Natural killer cell (primary cell): ENCODE measurements around the gene SHANK2. TPM values are rescaled to one million over a fixed set of nuclear protein-coding genes. Genes with fewer than 3 reads are reported as not detected.

Experiments used
- ATAC-seq, 3 donors: fragments of 150-1000 bp in 2 of 3; fragments of 200-7000 bp in 1 of 3; cut with Tn5 transposase; 1 replicate in 1 of 3; 2 replicates in 2 of 3; pipeline ENCODE4 v1.10.0; 2021; ENCODE audit warnings: mild to moderate bottlenecking in 2 of 3, moderate library complexity in 2 of 3
- DNase-seq, 2 donors: peaks; one replicate each; pipeline versions ENCODE4 v3.0.0 to v3.0.0-alpha.2; 2013 to 2021; ENCODE audit warnings: mixed read lengths in 1 of 2
- H3K27ac ChIP-seq: one replicate; pipeline ENCODE4 v1.5.1; 2013; ENCODE audit warnings: mild to moderate bottlenecking, low read length
- H3K27me3 ChIP-seq: one replicate; pipeline ENCODE4 v1.6.1; 2013; ENCODE audit warnings: low read length; ENCODE audit not compliant: control insufficient read depth, insufficient read depth
- H3K36me3 ChIP-seq: one replicate; pipeline ENCODE4 v1.6.1; 2013; ENCODE audit warnings: low read length; ENCODE audit not compliant: control insufficient read depth, insufficient read depth
- H3K4me1 ChIP-seq: one replicate; pipeline ENCODE4 v1.6.1; 2013; ENCODE audit warnings: low read length; ENCODE audit not compliant: control insufficient read depth, insufficient read depth
- H3K4me3 ChIP-seq: one replicate; pipeline ENCODE4 v1.5.1; 2013; ENCODE audit warnings: low read length
- H3K9me3 ChIP-seq: one replicate; pipeline ENCODE4 v1.6.1; 2013; ENCODE audit warnings: low read length; ENCODE audit not compliant: control insufficient read depth, insufficient read depth
- H3K27ac Mint-ChIP-seq, 2 donors: one replicate each; pipeline ENCODE4 v1.8.0; 2022; ENCODE audit warnings: mild to moderate bottlenecking in 2 of 2, mixed read lengths in 2 of 2, moderate library complexity in 1 of 2
- H3K27me3 Mint-ChIP-seq, 2 donors: one replicate each; pipeline ENCODE4 v1.8.0; 2022; ENCODE audit warnings: low read depth in 2 of 2, mixed read lengths in 2 of 2
- H3K36me3 Mint-ChIP-seq: one replicate; pipeline ENCODE4 v1.8.0; 2022; ENCODE audit warnings: mixed read lengths
- H3K4me1 Mint-ChIP-seq, 2 donors: one replicate each; pipeline ENCODE4 v1.8.0; 2022; ENCODE audit warnings: mixed read lengths in 2 of 2
- H3K4me3 Mint-ChIP-seq: one replicate; pipeline ENCODE4 v1.8.0; 2022; ENCODE audit warnings: mild to moderate bottlenecking, moderate library complexity, mixed read lengths
- H3K9me3 Mint-ChIP-seq, 2 donors: one replicate each; pipeline ENCODE4 v1.8.0; 2022; ENCODE audit warnings: mixed read lengths in 2 of 2
- CTCF ChIP-seq: fragments of 200-600 bp; IDR thresholded peaks from one replicate; pipeline ENCODE4 v1.8.0; 2022; ENCODE audit warnings: antibody characterized with exemption
- WGBS: methylation state at CpG from one replicate; pipeline ENCODE4 v1.1.7; 2013; ENCODE audit warnings: missing lambda C conversion rate; ENCODE audit not compliant: insufficient coverage; 5-methylcytosine and 5-hydroxymethylcytosine counted together
- intact Hi-C: fragments of 100-400 bp; cut with micrococcal nuclease; formaldehyde crosslinking; loops from one replicate; pipeline ENCODE4 v1.14.2; 2022
- total RNA-seq, 4 donors: library from RNA; stranded (reverse); fragments of 120-200 nt in 1 of 4; gene quantifications; one replicate each; pipeline versions ENCODE4 v1.2.3 to v1.2.4, GENCODE V29; 2013 to 2022

SHANK2 gene
- total RNA-seq, 3 donors from 2014 or later (not counting 1 experiment from before 2014, with no cell fraction given), result 4.9 TPM; not detected in 2

GRCh38 chr11:71294846-71295600, 42.6 kb upstream of the SHANK2 start:
- H3K4me1 Mint-ChIP-seq, result no peaks in the 10 kb centered on the region
- intact Hi-C loops, result no loop called here
- Histone ChIP-seq H3K4me1 (no peaks in the 10 kb centered on the region), H3K27ac (no peak overlapping the region), H3K9me3 (peaks cover 3% of the 10 kb centered on the region), H3K27me3 (no peaks in the 10 kb centered on the region), H3K36me3 (no peaks in the 10 kb centered on the region), H3K4me3 (no peak overlapping the region)
- H3K36me3 Mint-ChIP-seq, result no peaks in the 10 kb centered on the region
- H3K27ac Mint-ChIP-seq, result no peak overlapping the region
- H3K27me3 Mint-ChIP-seq, result peaks cover 5 to 9% of the 10 kb centered on the region in 2 donors
- ATAC-seq (no peak), DNase-seq (no peak)
- H3K9me3 Mint-ChIP-seq, result peaks cover 5 to 13% of the 10 kb centered on the region in 2 donors
- TF ChIP-seq CTCF, result no peak
- no peak overlapping the region for H3K4me3 Mint-ChIP-seq
- WGBS, result 84% methylated on average over 7 of the region's 9 CpGs

- WGBS, result 88% methylated on average over 3 of the region's 3 CpGs
- Mint-ChIP-seq H3K27ac (no peak overlapping the region), H3K4me1 (no peaks in the 10 kb centered on the region), H3K4me3 (no peak overlapping the region), H3K27me3 (peaks cover 5 to 15% of the 10 kb centered on the region in 2 donors), H3K9me3 (peaks cover 8 to 13% of the 10 kb centered on the region in 2 donors), H3K36me3 (no peaks in the 10 kb centered on the region)
- H3K27me3 ChIP-seq, result no peaks in the 10 kb centered on the region
- H3K9me3 ChIP-seq, result peaks cover 3% of the 10 kb centered on the region
- ATAC-seq (no peak), DNase-seq (no peak)
- intact Hi-C loops, result no loop called here
- H3K36me3 ChIP-seq, result no peaks in the 10 kb centered on the region
- no peak overlapping the region for H3K4me3 ChIP-seq
- no peak overlapping the region for H3K27ac ChIP-seq
- no peak for TF ChIP-seq CTCF
- H3K4me1 ChIP-seq, result no peaks in the 10 kb centered on the region
These were observed 41.8 kb upstream of the SHANK2 start for GRCh38 chr11:71293961-71294782.

GRCh38 chr11:71286701-71287643, 34.6 kb upstream of the SHANK2 start:
- Mint-ChIP-seq H3K27me3 (peaks cover 5 to 24% of the 10 kb centered on the region in 2 donors), H3K9me3 (peaks cover 7 to 13% of the 10 kb centered on the region in 2 donors)
- no peak for DNase-seq

More at GRCh38 chr11:71286701-71287643, 34.6 kb upstream of the SHANK2 start:
- no peaks in the 10 kb centered on the region for H3K4me1 Mint-ChIP-seq
- no peak overlapping the region for H3K27ac ChIP-seq
- no peaks in the 10 kb centered on the region for H3K36me3 Mint-ChIP-seq
- intact Hi-C loops, result no loop called here
- no peak for TF ChIP-seq CTCF
- 67% methylated on average over 14 of the region's 14 CpGs for WGBS
- H3K9me3 ChIP-seq, result no peaks in the 10 kb centered on the region
- no peak overlapping the region for H3K27ac Mint-ChIP-seq
- ATAC-seq, result no peak
- no peaks in the 10 kb centered on the region for H3K27me3 ChIP-seq
- H3K4me1 ChIP-seq, result no peaks in the 10 kb centered on the region
- H3K4me3 Mint-ChIP-seq, result no peak overlapping the region
- H3K4me3 ChIP-seq, result no peak overlapping the region
- no peaks in the 10 kb centered on the region for H3K36me3 ChIP-seq
